HG03354 (cell line): ENCODE results near the gene MYO7A.

ENCODE experiments used
- ATAC-seq: cut with Tn5 transposase; IDR thresholded peaks from one replicate; pipeline ENCODE4 v1.9.1; 2021; ENCODE audit warnings: mild to moderate bottlenecking; ENCODE audit not compliant: unreplicated experiment, poor library complexity, severe bottlenecking

The MYO7A gene

GRCh38 chr11:77155556-77156130, 27.6 kb downstream of the MYO7A start:
- no peak for ATAC-seq

DNA sequence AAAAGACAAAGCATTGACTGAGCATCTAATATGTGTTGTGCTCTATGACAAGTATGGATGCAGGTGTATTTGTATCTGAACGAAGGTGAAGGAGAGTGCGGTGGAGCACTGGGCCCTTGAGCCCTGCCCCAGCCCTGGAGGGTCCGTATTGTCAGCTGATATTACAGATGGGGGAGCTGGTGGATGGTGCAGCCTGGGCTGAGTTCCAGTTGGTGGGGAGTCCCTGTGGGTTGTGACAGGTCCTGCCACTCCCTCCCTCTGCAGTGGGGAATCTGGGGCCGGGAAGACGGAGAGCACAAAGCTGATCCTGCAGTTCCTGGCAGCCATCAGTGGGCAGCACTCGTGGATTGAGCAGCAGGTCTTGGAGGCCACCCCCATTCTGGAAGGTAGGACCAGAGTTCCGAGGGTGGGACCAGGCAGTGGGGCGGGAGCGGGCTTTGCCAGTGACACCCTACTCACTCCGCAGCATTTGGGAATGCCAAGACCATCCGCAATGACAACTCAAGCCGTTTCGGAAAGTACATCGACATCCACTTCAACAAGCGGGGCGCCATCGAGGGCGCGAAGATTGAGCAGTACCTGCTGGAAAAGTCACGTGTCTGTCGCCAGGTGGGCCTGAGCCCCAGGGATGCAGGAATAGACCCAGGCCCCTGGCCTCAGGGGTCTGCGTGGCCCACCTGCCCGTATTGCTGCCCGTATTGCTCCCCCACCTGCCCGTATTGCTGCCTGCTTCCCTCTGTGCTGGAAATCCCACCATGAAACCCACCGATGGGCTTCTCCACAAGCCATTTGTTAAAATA, 28.6 kb downstream of the MYO7A start:
- ATAC-seq, result no peak

GRCh38 chr11:77158041-77158695, 30.1 kb downstream of the MYO7A start:
- ATAC-seq, result no peak

- no peak for ATAC-seq
These were observed 31.3 kb downstream of the MYO7A start for GRCh38 chr11:77159219-77159936.

DNA sequence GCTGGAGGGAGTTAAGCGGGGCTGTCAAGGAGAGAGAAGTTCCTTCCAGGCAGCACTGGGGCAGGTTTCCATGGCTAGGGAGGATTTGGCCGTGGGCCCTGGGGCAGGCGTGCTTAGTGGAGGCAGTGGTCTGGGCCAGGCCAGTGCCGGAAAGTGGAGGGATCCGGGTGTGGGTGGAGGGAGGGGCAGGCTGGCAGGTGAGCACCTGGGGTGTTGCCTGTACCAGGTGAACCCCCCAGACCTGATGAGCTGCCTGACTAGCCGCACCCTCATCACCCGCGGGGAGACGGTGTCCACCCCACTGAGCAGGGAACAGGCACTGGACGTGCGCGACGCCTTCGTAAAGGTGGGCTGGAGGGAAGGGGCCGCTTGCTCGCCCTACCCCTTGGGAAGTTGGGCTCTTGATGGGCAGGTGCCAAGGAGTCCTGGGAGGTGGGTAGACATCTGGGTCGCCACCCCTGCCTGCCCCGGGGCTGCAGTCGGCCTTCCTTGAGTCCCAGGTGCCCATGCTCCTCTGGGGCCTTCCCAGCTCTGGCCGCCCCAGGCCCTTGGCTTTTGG, 32.0 kb downstream of the MYO7A start:
- ATAC-seq, result no peak

- no peak for ATAC-seq
These were observed 35.2 kb downstream of the MYO7A start for GRCh38 chr11:77163271-77163670.

DNA sequence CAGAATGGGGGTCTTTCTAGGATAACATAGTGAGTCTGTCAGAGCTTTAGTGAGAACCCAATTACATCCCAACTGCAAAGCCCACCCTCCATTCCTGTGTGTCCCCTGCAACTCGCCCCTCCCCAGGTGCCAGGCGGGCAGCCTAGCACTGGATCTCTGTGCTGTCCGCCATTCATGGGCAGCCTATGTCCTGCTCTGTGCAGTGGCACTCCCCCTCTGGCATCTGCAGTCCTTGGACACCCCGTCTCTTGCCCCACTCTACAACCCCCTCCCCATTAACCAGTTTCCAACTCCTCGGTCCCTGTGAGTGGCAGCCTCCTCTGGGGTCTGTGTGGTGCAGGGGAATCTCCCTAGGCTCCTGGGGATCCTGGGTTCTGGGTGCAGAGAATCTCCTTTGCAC, 37.0 kb downstream of the MYO7A start:
- ATAC-seq, result no peak

DNA sequence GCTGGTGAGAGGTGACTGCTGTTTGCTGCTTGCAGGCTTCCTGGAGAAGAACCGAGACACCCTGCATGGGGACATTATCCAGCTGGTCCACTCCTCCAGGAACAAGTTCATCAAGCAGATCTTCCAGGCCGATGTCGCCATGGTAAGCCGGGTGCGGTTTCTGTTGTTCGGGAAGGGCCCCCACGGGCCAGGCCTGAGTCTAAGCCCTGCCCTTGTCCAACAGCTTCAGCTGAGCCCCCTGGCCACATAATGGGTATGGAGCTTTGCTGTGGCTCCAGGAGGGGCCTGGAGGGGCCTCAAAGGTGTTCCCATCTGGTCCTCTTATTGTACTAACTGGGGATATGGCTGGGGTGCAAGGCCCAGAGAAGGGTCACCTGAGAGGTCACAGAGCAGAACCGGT, 38.0 kb downstream of the MYO7A start:
- ATAC-seq, result no peak

DNA sequence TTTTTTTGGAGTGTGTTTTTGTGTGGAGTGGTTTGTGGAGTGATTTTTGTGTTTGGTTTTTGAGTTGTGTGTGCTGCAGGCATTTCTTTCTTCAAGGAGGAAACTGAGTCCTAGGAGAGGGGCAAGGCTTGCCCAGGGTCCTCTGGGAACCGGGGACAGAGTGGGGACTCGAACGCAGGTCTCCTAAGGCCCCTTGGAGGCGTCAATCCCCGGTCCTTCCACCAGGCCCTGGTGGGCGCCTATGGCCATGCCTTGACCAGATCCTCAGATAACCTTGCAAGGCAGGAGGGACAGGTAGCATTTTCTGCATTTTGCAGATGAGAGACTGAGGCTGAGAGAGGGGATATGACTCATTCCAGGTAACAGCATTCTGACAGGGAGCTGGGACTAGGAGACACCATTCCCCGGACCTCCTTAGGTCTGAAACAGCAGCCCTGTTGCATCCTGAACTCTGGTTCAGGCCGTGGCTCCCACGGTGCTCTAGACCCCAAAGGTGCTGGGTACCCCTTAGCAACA, 39.1 kb downstream of the MYO7A start:
- no peak for ATAC-seq

GRCh38 chr11:77167791-77168190, 39.7 kb downstream of the MYO7A start:
- no peak for ATAC-seq

GRCh38 chr11:77170107-77170506, 42.1 kb downstream of the MYO7A start:
- no peak for ATAC-seq

DNA sequence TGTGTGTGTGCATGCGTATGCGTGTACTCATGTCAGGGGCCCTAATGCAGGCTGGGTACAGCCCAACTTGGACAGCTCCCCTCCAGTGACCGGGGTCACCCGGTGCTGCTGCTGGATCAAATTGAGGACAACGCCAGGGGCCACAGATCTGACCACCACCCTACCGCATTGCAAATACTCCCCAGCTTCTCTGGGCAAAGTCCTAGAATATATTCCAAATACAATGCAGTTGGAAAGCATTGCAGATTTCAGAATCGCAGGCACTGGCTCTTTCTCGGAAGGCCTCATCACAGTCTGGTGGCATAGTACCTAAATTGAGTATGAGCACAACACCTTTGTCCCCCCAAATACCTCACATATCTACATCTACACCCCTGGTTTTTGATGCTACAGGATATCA, 43.2 kb downstream of the MYO7A start:
- ATAC-seq, result no peak

DNA sequence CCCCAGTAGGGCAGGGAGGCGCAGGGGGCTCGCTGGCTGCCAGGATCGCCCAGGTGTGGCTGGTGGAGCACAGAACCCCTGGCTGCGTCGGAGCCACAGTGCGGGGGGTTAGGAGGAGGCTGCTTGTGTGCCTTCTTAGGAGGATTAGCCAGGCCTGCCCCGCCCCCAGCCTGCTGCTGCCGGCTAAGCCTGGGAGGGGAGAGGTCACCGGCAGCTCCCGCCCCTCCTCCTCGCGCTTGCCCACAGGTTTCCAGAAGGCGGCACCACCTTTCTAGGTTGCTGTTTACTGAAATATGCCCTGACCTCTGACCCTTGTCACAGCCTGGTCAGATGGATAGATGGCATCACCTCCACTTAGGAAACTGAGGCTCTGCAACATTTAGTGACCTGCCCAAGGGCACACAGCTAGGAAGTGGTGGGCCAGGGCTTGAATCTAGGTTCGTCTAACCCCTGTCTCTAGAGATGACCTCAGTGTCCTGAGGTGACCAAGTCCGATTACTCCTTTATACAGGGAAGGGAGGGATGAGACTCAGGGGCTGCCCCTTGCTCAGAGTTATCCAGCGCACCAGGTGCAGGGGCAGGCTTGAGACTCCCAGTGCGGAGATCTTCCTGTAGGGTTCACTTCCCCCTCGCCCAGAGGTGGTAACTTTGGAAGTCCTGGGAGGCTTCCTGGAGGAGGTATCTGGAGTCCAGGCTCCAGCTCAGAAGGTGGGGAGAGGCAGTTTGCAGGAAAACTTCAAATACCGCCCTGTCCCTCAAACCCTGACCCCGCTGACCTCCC, 44.0 kb downstream of the MYO7A start:
- no peak for ATAC-seq

DNA sequence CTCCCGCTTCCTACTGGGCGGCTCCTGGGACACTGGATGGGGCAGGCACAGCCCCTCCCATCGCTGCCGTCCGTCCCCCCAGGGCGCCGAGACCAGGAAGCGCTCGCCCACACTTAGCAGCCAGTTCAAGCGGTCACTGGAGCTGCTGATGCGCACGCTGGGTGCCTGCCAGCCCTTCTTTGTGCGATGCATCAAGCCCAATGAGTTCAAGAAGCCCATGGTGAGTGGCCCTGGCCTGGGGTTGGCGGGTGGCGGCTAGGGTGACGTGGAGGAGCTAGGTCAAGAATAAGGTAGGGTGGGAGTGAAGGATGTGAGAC, 44.6 kb downstream of the MYO7A start:
- no peak for ATAC-seq

DNA sequence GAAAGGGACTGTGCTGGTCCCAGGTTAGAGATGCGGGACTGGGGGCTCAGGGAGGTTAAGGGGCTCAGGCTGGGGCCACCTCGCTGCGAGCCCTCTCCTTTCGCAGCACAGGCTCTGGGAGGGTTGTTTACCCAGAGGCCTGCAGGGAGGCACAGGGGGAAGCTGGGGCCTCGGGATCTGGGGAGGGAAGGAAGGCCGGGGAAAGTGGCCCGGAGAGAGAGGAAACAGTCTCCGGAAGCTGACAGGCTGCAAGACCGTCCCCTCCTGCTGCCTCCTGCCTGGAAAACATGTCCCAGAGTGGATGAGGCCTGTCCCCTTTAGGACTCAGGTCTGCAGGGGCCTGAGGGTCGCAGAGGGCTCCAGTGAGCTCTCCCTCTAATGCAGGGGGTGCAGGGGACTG, 45.4 kb downstream of the MYO7A start:
- no peak for ATAC-seq

GRCh38 chr11:77174559-77174958, 46.5 kb downstream of the MYO7A start:
- ATAC-seq, result no peak

GRCh38 chr11:77175021-77175842, 47.2 kb downstream of the MYO7A start:
- ATAC-seq, result no peak

GRCh38 chr11:77175869-77176539, 48.0 kb downstream of the MYO7A start:
- ATAC-seq, result no peak
